CD4-positive, alpha-beta T cell treated with Interleukin-21 for 1 hour (primary cell): ENCODE measurements around the gene TTC13.

Experiments used
- DNase-seq: peaks from one replicate; pipeline ENCODE4 v3.0.0-alpha.2; 2020

The TTC13 gene

DNA sequence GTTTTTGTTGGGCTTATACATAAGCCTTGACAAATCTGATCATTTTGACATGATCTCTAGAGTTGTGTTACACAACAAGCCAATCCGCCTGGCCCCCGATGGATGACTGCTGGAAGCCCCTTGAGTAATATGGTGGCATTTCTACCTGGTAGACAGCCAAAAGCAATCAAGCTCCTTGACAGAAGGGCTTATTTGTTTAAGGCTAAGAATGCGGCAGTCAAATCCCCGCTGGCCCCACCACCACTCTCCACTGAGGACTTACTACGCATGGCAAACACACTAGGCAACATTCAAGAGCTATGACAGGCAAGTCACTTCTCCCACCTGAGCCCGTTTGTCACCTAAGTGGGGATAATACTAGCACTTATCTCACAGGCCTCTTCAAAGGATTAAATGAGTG, 77.0 kb downstream of the TTC13 start:
- no peak for DNase-seq

GRCh38 chr1:230900984-230901383, 77.7 kb downstream of the TTC13 start:
- no peak for DNase-seq

DNA sequence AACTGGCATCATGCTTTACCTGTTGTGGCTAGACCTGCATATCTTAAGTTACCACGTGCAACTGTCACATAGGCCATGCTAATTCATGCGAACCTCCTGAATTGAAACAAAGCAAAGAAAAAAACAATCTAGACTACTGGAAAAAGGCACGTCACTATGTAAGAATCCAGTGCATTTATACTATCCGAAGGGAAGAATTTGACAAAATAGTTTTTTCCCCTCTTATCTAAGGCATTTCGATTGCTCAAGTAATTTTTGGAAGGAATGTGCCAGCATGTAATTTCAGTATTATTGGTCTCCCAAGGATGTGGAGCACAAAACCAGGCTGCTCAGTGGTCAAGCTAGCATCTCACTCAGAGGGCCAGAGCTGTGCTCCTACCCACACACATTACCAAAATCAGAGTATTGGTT, 78.8 kb downstream of the TTC13 start:
- DNase-seq: no peak

GRCh38 chr1:230898748-230899147, 79.9 kb downstream of the TTC13 start:
- DNase-seq: no peak

GRCh38 chr1:230898144-230898543, 80.5 kb downstream of the TTC13 start:
- DNase-seq: no peak

GRCh38 chr1:230896779-230897178, 81.9 kb downstream of the TTC13 start:
- DNase-seq: no peak

DNA sequence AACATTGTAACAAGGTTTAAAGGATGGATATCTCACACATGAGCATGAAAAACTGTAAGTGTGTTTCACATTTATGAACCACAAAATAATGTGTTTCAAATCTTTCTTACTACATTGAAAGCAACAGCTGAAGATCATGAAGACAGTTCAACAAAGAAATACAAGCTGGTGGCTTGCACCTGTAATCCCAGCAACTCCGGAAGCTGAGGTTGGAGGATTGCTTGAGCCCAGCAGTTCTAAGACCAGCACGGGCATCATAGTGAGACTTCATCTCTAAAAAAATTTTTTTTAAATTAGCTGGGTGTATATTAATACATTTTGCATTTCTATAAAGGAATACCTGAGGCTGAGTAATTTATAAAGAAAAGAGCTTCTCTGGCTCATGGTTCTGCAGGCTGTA, 83.2 kb downstream of the TTC13 start:
- no peak for DNase-seq

GRCh38 chr1:230894664-230895063, 84.0 kb downstream of the TTC13 start:
- DNase-seq: no peak

DNA sequence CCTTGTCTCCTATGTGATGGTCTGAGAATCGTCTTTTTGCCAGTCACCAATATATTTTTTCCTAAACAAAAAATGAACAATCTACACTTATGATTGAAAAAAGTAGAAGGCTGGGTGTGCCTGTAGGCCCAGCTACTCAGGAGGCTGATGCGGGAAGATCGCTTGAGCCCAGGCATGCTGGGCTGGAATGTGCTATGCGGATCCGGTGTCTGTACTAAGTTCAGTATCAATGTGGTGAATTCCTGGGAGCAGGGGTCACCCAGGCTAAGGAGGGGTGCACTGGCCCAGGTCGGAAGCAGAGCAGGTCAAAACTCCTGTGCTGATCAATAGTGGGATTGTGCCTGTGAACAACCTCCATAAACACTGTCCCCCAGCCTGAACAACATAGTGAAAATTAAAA, 84.6 kb downstream of the TTC13 start:
- DNase-seq: no peak

- no peak for DNase-seq
These were observed 86.6 kb downstream of the TTC13 start for GRCh38 chr1:230892018-230892491.

DNA sequence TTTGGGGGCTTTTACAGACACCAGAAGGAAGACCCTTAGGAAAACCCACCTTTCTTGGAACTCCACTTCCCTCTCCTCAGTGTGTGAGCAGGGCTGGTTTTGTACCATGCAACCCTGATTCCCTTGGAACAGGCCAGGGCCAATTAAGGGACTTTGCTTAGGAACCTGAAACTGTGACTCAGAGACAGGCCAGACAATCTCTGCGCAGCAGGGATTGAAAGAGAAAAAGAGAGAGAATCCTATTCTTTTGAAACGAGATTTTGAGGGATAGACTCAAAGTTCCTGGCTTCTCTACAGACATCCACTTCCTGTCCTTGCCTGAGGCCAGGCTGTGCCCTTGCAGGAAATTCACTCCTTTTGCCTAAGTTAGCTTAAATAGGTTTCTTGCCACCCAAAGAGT, 87.2 kb downstream of the TTC13 start:
- DNase-seq: no peak

DNA sequence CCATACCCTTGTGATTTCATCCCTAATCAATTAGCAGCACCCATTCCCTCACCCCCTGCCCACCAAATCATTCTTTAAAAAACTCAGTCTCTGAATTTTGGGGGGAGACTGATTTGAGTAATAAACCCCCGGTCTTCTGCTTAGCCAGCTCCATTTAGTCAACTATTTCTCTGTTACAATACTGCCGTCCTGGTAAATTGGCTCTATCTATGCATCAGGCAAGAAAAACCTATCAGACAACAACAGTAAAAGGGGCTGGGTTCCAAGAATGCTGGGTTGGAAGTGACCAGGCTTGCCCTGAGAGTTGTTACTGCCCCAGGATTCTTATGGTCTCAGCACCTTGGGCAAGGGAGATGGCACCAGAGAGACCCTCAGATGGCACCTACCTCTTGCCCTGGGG, 94.0 kb downstream of the TTC13 start:
- no peak for DNase-seq

GRCh38 chr1:230883967-230884366, 94.7 kb downstream of the TTC13 start:
- DNase-seq: no peak

- DNase-seq: no peak
These were observed 98.9 kb downstream of the TTC13 start for GRCh38 chr1:230879778-230880177.

- DNase-seq: no peak
These were observed 100.1 kb downstream of the TTC13 start for GRCh38 chr1:230878591-230878990.

DNA sequence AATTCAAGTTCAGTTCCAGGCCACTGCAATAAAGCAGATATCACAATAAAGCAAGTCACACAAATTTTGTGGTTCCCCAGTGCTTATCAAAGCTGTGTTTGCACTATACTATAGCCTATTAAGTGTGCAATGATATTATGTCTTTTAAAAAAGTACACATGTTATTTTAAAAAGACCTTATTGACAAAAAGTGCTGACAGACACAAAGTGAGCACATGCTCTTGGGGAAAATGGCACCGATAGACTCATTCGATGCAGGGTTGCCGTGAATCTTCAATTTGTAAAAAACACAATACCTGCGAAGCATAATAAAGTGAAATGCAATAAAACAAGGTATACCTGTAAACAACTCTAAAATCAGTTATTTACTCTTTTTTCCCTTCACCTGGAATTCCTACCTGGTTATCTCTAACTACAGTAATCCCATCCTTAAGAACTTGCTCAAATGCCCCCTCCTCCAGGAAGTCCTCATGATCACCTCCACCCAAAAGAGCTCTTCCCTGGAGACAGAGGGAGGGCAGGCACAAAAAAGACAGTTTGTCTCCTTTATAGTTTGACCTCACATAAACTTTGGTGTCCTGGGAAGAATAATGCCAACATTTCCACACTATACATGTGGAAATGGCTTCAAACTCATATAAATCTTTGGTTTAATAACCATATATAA, 100.6 kb downstream of the TTC13 start:
- DNase-seq: no peak

GRCh38 chr1:230877146-230877923, 101.3 kb downstream of the TTC13 start:
- DNase-seq: no peak

DNA sequence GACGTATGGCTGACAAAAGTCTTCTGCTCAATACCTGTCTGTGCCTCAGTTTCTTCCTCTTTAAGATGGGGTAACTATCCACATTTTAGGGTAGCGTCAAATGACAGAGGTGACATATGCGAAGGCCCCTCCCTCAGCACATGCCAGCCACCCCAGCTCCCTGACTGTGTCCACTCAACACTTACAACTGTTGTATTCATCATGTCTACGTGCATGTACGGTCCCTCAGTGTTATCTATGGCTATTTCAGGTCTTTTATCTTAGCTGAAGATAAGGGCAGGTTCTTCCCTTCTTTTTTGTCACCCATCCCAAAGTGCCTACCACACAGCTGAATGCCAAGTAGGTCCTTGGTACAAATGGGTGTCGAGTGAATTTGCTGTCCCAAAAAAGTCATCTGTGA, 102.0 kb downstream of the TTC13 start:
- no peak for DNase-seq

- DNase-seq: no peak
These were observed 103.3 kb downstream of the TTC13 start for GRCh38 chr1:230875370-230875769.

DNA sequence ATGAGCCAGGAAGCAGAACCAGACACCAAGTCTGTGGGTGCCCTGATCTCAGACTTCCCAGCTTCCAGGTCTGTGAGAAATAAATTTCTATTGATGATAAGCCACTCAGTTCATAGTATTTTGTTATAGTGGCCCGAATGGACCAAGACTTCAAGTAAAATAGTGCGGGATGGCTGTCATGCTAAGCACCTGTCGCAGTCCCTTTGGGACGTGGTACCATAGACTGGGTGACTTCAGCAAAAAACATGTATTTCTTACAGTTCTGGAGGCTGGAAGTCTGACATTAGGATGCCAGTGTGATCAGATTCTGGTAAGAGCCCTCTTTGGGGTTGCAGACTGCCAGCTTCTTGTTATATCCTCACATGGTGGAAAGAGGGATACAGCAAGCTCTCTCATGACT, 107.7 kb downstream of the TTC13 start:
- no peak for DNase-seq

GRCh38 chr1:230869500-230869899, 109.2 kb downstream of the TTC13 start:
- no peak for DNase-seq

DNA sequence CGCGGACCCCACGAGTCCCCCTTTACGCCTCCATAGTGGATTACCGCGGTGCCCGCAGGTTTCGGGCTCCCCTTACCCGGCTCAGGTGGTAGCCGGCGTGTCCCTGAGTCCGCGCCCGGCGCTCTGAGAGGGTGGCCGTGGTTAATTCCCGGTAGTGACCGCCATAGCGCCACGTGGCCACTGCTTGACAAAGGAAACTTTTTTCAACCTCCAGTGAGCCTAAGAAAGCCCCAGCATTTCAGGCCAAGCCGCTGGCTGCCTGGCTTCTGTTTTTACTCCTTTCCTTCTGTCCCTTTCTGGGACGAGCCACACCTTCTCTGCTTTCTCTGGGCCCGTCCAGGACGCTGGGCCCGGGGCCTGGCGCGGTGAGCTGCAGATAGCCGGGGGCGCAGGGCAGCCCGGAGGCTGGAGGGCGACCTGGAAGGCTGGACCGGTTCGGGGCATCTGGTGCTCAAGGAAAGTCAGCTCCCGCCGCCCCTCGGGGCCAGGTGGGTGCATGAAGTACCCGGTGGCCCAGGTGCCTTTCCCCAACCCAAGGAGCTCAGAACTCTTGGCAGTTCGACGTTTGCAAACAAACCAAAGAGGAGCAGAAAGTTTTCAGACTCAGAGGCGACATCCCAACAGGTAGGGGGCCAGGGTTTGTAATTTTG, 109.8 kb downstream of the TTC13 start:
- no peak for DNase-seq

GRCh38 chr1:230867903-230868735, 110.5 kb downstream of the TTC13 start, which contains the start of gene C1orf198:
Gene C1orf198 (minus strand): TSS chr1:230868521. CDS start chr1:230868512, 9 bp downstream.
- DNase-seq: peak; percentile 84
